ENCODE measurements around the gene SMYD3. TPM values are rescaled to one million over a fixed set of nuclear protein-coding genes. Genes with fewer than 3 reads are reported as not detected.
"Not testable (repeated sequence)": the region's sequence is repeated elsewhere in the genome, so short reads cannot be mapped to it uniquely, and the experiment has no call there.

SMYD3 gene
- total RNA-seq, 2 donors from 2014 or later: 8.8 to 19.0 TPM

GRCh38 chr1:245942856-245943255, 564.2 kb downstream of the SMYD3 start:
- DNase-seq (ENCODE audit: low spot score): no peak
- Histone ChIP-seq H3K9me3 (peaks cover 2% of the 10 kb centered on the region), H3K4me3 (no peak overlapping the region), H3K27ac (no peak overlapping the region), H3K27me3 (replicated peaks; ENCODE audit: insufficient read depth) (no peaks in the 10 kb centered on the region), H3K4me1 (ENCODE audit: control insufficient read depth in 1 of 2, low read depth in 2 of 2) (no peaks in the 10 kb centered on the region), H3K36me3 (no peaks in the 10 kb centered on the region)
- TF ChIP-seq CTCF (IDR thresholded peaks at IDR 0.05): no peak
- no peak for ATAC-seq (ENCODE audit: insufficient number of reproducible peaks, low FRiP score, low read depth)

- H3K4me3 ChIP-seq; H3K27ac ChIP-seq; H3K36me3 ChIP-seq; ATAC-seq (ENCODE audit: insufficient number of reproducible peaks, low FRiP score, low read depth); H3K4me1 ChIP-seq (ENCODE audit: control insufficient read depth in 1 of 2, low read depth in 2 of 2); H3K27me3 ChIP-seq (replicated peaks; ENCODE audit: insufficient read depth); H3K9me3 ChIP-seq; DNase-seq (ENCODE audit: low spot score): not testable (repeated sequence)
Observed at GRCh38 chr1:245941771-245942170, 565.3 kb downstream of the SMYD3 start.

DNA sequence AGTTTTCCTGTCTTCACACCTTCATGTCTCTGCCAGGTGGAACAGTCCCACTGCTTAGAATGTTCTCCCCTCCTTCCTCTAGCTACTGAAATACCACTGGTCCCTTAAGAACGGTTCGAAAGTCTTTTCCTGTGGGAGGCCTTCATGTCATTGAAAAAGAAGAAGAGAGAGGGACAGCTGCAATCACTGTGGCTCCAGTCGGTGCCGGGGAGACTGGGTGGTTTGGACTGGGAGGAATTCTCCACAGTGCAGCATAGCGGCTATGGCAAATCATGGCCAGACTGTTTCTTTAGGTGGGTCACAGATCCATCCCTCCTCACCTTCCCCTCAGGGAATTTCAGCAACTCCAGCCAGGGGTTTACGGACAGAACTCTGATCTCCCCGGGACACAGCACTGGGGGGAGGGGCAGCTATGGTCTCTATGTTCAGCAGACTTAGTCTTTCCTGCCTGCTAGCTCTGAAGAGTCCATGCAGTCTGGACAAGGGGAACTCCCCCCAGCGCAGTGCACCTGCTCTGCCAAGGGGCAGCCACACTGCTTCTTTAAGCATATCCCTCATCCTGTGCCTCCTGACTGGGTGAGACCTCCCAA, 567.2 kb downstream of the SMYD3 start:
- H3K36me3 ChIP-seq: no peaks in the 10 kb centered on the region
- TF ChIP-seq CTCF (IDR thresholded peaks at IDR 0.05): no peak
- no peaks in the 10 kb centered on the region for H3K4me1 ChIP-seq (ENCODE audit: control insufficient read depth in 1 of 2, low read depth in 2 of 2)
- H3K27ac ChIP-seq: no peak overlapping the region
- ATAC-seq (ENCODE audit: insufficient number of reproducible peaks, low FRiP score, low read depth): no peak
- no peak overlapping the region for H3K4me3 ChIP-seq
- H3K9me3 ChIP-seq: no peaks in the 10 kb centered on the region
- no peak for DNase-seq (ENCODE audit: low spot score)
- H3K27me3 ChIP-seq (replicated peaks; ENCODE audit: insufficient read depth): no peaks in the 10 kb centered on the region

GRCh38 chr1:245938046-245938435, 569.0 kb downstream of the SMYD3 start:
- H3K27ac ChIP-seq: no peak overlapping the region

DNA sequence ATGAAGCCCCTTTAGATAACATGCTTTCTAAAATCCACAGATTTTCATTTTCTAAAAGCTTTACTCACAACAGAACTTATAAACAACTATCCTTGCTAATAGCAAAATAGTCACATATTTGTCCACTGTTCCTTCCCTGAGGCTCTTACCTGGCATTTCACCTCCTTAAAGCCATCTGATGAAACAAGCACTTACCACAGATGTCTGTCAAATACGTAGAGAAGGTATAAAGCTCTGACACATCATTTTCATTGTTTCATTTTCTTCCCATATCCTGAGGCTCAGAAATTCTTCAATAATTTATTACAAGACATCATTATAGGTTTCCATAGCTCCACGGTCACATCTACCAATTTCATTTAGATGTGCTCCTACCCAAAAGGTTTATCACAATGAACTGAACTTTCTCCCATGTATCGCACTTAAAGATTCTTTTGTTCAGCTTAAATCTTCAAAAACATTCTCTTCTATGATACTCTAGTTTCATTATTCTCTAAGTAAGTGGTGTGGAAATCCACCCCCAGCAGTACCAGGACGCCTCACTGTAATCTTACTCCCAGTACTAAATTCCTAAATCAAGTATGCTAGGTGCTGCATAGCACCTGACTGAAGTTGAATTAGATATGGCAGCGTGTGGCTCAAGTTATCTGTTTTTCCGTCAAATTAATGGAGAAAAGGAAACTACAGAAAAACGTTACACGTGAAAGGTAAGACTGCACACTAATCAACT, 569.6 kb downstream of the SMYD3 start:
- no peaks in the 10 kb centered on the region for H3K4me1 ChIP-seq (ENCODE audit: control insufficient read depth in 1 of 2, low read depth in 2 of 2)
- H3K27me3 ChIP-seq (replicated peaks; ENCODE audit: insufficient read depth): no peaks in the 10 kb centered on the region
- no peak for DNase-seq (ENCODE audit: low spot score)
- H3K9me3 ChIP-seq: no peaks in the 10 kb centered on the region
- H3K4me3 ChIP-seq: no peak overlapping the region
- no peaks in the 10 kb centered on the region for H3K36me3 ChIP-seq
- no peak overlapping the region for H3K27ac ChIP-seq
- no peak for ATAC-seq (ENCODE audit: insufficient number of reproducible peaks, low FRiP score, low read depth)
- TF ChIP-seq CTCF (IDR thresholded peaks at IDR 0.05): no peak

More at GRCh38 chr1:245938046-245938435, 569.0 kb downstream of the SMYD3 start:
- no peaks in the 10 kb centered on the region for H3K9me3 ChIP-seq
- DNase-seq (ENCODE audit: low spot score): no peak
- H3K36me3 ChIP-seq: no peaks in the 10 kb centered on the region
- no peak for ATAC-seq (ENCODE audit: insufficient number of reproducible peaks, low FRiP score, low read depth)
- H3K4me1 ChIP-seq (ENCODE audit: control insufficient read depth in 1 of 2, low read depth in 2 of 2): no peaks in the 10 kb centered on the region
- TF ChIP-seq CTCF (IDR thresholded peaks at IDR 0.05): no peak
- no peaks in the 10 kb centered on the region for H3K27me3 ChIP-seq (replicated peaks; ENCODE audit: insufficient read depth)
- H3K4me3 ChIP-seq: no peak overlapping the region
